Measurements from ENCODE around the gene FBXO45.
"Not testable (repeated sequence)": the region's sequence is repeated elsewhere in the genome, so short reads cannot be mapped to it uniquely, and the experiment has no call there.

The FBXO45 gene

GRCh38 chr3:196558476-196558875 lies 10.0 kb upstream of the FBXO45 start:
- no peak for DNase-seq

- no peak for DNase-seq
These were observed 8.6 kb upstream of the FBXO45 start for GRCh38 chr3:196559826-196560225.

- no peak for DNase-seq
These were observed 4.7 kb upstream of the FBXO45 start for GRCh38 chr3:196563721-196564225.

GRCh38 chr3:196569003-196569516 lies 600 bp downstream of the FBXO45 start:
- no peak for DNase-seq

GRCh38 chr3:196570332-196570731 lies 1.9 kb downstream of the FBXO45 start:
- DNase-seq, result not testable (repeated sequence)

- no peak for DNase-seq
These were observed 3.9 kb downstream of the FBXO45 start for GRCh38 chr3:196572389-196572788.

- DNase-seq, result no peak
These were observed 16.7 kb downstream of the FBXO45 start for GRCh38 chr3:196585044-196585757.

- no peak for DNase-seq
These were observed 21.8 kb downstream of the FBXO45 start for GRCh38 chr3:196590279-196590678.

GRCh38 chr3:196596355-196596754 lies 27.9 kb downstream of the FBXO45 start:
- no peak for DNase-seq

GRCh38 chr3:196597971-196598733 lies 29.7 kb downstream of the FBXO45 start:
- not testable (repeated sequence) for DNase-seq

- no peak for DNase-seq
These were observed 31.3 kb downstream of the FBXO45 start for GRCh38 chr3:196599734-196600128.

- no peak for DNase-seq
These were observed 31.9 kb downstream of the FBXO45 start for GRCh38 chr3:196600359-196600758.

GRCh38 chr3:196602673-196603072 lies 34.2 kb downstream of the FBXO45 start:
- no peak for DNase-seq

- peak; percentile 7 to 52 for DNase-seq
These were observed 35.2 kb downstream of the FBXO45 start for GRCh38 chr3:196603683-196604082.

GRCh38 chr3:196604548-196604947 lies 36.1 kb downstream of the FBXO45 start:
- no peak for DNase-seq

- no peak for DNase-seq
These were observed 40.2 kb downstream of the FBXO45 start for GRCh38 chr3:196608693-196609092.

GRCh38 chr3:196609343-196609775 lies 40.9 kb downstream of the FBXO45 start:
- DNase-seq, result peak; percentile 43 to 90

GRCh38 chr3:196609805-196610515 lies 41.5 kb downstream of the FBXO45 start:
- no peak for DNase-seq

- DNase-seq, result no peak
These were observed 43.5 kb downstream of the FBXO45 start for GRCh38 chr3:196611761-196612483.

- not testable (repeated sequence) for DNase-seq
These were observed 46.8 kb downstream of the FBXO45 start for GRCh38 chr3:196615234-196615633.

GRCh38 chr3:196617256-196617655 lies 48.8 kb downstream of the FBXO45 start:
- no peak for DNase-seq

- DNase-seq, result no peak
These were observed 50.8 kb downstream of the FBXO45 start for GRCh38 chr3:196619223-196619622.
